CD4-positive, alpha-beta T cell treated with Interleukin-12 subunit alpha and Interleukin-12 subunit beta, for 1 hour (primary cell): Measurements from ENCODE around the gene ATP9A.
A peak's percentile ranks its signal among the peaks of the same experiment; 100 is the strongest.
"Not testable (repeated sequence)": the region's sequence is repeated elsewhere in the genome, so short reads cannot be mapped to it uniquely, and the experiment has no call there.

Experiments used
- DNase-seq: peaks from one replicate; pipeline ENCODE4 v3.0.0-alpha.2; 2020

Gene ATP9A

GRCh38 chr20:51648571-51648947, 119.6 kb downstream of the ATP9A start:
- DNase-seq: no peak

GRCh38 chr20:51647674-51648570, 120.3 kb downstream of the ATP9A start:
- DNase-seq: no peak

GRCh38 chr20:51643810-51644209, 124.4 kb downstream of the ATP9A start:
- not testable (repeated sequence) for DNase-seq

- DNase-seq: no peak
Observed at GRCh38 chr20:51643390-51643789, 124.8 kb downstream of the ATP9A start.

GRCh38 chr20:51641866-51642265, 126.3 kb downstream of the ATP9A start:
- DNase-seq: no peak

GRCh38 chr20:51640743-51641142, 127.4 kb downstream of the ATP9A start:
- DNase-seq: no peak

- DNase-seq: peak; percentile 55
Observed at GRCh38 chr20:51639206-51639832, 128.9 kb downstream of the ATP9A start.

GRCh38 chr20:51637241-51637640, 130.9 kb downstream of the ATP9A start:
- no peak for DNase-seq

- no peak for DNase-seq
Observed at GRCh38 chr20:51636123-51636522, 132.1 kb downstream of the ATP9A start.

- DNase-seq: no peak
Observed at GRCh38 chr20:51635680-51636079, 132.5 kb downstream of the ATP9A start.

GRCh38 chr20:51634877-51635276, 133.3 kb downstream of the ATP9A start:
- no peak for DNase-seq

- no peak for DNase-seq
Observed at GRCh38 chr20:51634257-51634656, 133.9 kb downstream of the ATP9A start.

- no peak for DNase-seq
Observed at GRCh38 chr20:51633430-51633829, 134.8 kb downstream of the ATP9A start.

- DNase-seq: no peak
Observed at GRCh38 chr20:51631953-51632352, 136.2 kb downstream of the ATP9A start.

GRCh38 chr20:51631011-51631950, 136.9 kb downstream of the ATP9A start:
- peak; percentile 22 for DNase-seq

GRCh38 chr20:51629399-51630058, 138.7 kb downstream of the ATP9A start:
- no peak for DNase-seq

- no peak for DNase-seq
Observed at GRCh38 chr20:51628533-51629398, 139.4 kb downstream of the ATP9A start.

GRCh38 chr20:51627586-51627985, 140.6 kb downstream of the ATP9A start:
- no peak for DNase-seq

- no peak for DNase-seq
Observed at GRCh38 chr20:51625105-51625504, 143.1 kb downstream of the ATP9A start.

- DNase-seq: peak; percentile 62
Observed at GRCh38 chr20:51624157-51624731, 143.9 kb downstream of the ATP9A start.

GRCh38 chr20:51623255-51623654, 144.9 kb downstream of the ATP9A start:
- DNase-seq: no peak
